GM23338 (cell line): ENCODE measurements around the gene ADRA2A. TPM values are rescaled to one million over a fixed set of nuclear protein-coding genes. Genes with fewer than 3 reads are reported as not detected.

Experiments used
- CREB1 ChIP-seq: fragments of 250-450 bp; sonication (Bioruptor Pico); IDR thresholded peaks from 2 replicates; pipeline ENCODE4 v1.5.0; 2020; ENCODE audit warnings: low read depth, mild to moderate bottlenecking, moderate library complexity
- EZH2 ChIP-seq: fragments of 200-600 bp; sonication (generic); IDR thresholded peaks from one replicate; pipeline ENCODE4 v1.8.0; 2017; ENCODE audit warnings: antibody characterized with exemption, mild to moderate bottlenecking, low read depth; ENCODE audit not compliant: unreplicated experiment
- EZH2phosphoT487 ChIP-seq: fragments of 200-600 bp; sonication (generic); IDR thresholded peaks from one replicate; pipeline ENCODE4 v1.8.1; 2018; ENCODE audit warnings: antibody characterized with exemption; ENCODE audit not compliant: unreplicated experiment
- NANOG ChIP-seq: IDR thresholded peaks from 2 replicates; pipeline ENCODE4 v1.6.1; 2016; ENCODE audit warnings: antibody characterized with exemption, borderline replicate concordance
- REST ChIP-seq: IDR thresholded peaks from one replicate; pipeline ENCODE4 v1.6.1; 2018; ENCODE audit warnings: antibody characterized with exemption; ENCODE audit not compliant: unreplicated experiment
- STAT1 ChIP-seq: IDR thresholded peaks from one replicate; pipeline ENCODE4 v1.6.1; 2016; ENCODE audit warnings: antibody characterized with exemption; ENCODE audit not compliant: unreplicated experiment
- ZNF114 ChIP-seq: fragments of 250-450 bp; sonication (Bioruptor Pico); IDR thresholded peaks from 2 replicates; pipeline ENCODE4 v1.5.0; 2020; ENCODE audit warnings: mild to moderate bottlenecking, moderate library complexity
- ZNF331 ChIP-seq: fragments of 250-450 bp; sonication (Bioruptor Pico); IDR thresholded peaks from 2 replicates; pipeline ENCODE4 v1.5.0; 2020; ENCODE audit warnings: low read depth, mild to moderate bottlenecking, moderate library complexity
- polyA plus RNA-seq: library from polyadenylated mRNA; unstranded; fragments of >200 nt; fragmentation: Nextera tagmentation; extraction: Ambion mirVana; gene quantifications from 2 replicates; pipeline ENCODE4 v1.2.1, GENCODE V29; 2016
- total RNA-seq: library from RNA; depleted of rRNA; stranded (reverse); fragments of >200 nt; shearing (Covaris generic); gene quantifications from 2 replicates; pipeline ENCODE4 v1.2.3, GENCODE V29; 2014
- TF ChIP-seq, protein P1 (sequence below): fragments of 250-450 bp; sonication (Bioruptor Pico); IDR thresholded peaks from 2 replicates; pipeline ENCODE4 v1.5.0; 2020; ENCODE audit warnings: mild to moderate bottlenecking, moderate library complexity

ADRA2A gene
- total and polyA plus RNA-seq, 2 experiments from 2014 or later: 0.60 to 2.5 TPM

DNA sequence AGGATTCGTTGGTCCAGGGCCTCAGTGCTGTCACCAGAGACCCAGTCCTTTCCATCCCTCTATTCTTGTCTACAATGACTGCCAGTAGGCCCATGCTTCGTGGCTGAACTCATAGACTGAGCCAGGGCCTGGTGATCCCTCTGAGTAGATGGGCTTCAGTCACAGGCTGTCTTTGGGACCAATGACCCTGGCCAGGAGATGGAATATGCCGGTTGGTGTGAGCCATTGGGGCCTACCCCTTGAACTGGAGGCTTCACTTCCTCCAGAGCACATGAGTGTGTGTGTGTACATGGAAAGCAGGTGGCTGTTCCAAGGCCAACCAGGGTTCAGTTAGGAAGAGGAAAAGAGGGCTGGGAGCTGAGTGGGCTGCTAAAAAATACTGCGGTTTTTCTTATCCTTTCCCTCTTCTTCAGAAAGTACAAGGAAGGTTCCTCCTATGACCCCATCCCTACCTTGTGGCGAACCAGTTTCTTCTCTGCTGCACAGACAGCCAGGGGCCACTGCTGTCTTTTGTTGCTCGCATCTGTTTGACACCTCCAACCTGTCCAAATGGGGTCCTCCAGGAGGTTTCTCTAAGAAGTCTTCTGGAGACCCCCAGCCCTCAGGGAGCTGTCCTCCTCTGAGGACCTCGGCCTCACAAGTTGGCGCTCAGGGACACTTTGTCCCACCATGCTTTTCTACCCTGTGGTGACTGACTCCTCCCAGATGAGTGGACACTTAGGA is 36.6 kb downstream of the ADRA2A start (continued):
- TF ChIP-seq, protein P1, sequence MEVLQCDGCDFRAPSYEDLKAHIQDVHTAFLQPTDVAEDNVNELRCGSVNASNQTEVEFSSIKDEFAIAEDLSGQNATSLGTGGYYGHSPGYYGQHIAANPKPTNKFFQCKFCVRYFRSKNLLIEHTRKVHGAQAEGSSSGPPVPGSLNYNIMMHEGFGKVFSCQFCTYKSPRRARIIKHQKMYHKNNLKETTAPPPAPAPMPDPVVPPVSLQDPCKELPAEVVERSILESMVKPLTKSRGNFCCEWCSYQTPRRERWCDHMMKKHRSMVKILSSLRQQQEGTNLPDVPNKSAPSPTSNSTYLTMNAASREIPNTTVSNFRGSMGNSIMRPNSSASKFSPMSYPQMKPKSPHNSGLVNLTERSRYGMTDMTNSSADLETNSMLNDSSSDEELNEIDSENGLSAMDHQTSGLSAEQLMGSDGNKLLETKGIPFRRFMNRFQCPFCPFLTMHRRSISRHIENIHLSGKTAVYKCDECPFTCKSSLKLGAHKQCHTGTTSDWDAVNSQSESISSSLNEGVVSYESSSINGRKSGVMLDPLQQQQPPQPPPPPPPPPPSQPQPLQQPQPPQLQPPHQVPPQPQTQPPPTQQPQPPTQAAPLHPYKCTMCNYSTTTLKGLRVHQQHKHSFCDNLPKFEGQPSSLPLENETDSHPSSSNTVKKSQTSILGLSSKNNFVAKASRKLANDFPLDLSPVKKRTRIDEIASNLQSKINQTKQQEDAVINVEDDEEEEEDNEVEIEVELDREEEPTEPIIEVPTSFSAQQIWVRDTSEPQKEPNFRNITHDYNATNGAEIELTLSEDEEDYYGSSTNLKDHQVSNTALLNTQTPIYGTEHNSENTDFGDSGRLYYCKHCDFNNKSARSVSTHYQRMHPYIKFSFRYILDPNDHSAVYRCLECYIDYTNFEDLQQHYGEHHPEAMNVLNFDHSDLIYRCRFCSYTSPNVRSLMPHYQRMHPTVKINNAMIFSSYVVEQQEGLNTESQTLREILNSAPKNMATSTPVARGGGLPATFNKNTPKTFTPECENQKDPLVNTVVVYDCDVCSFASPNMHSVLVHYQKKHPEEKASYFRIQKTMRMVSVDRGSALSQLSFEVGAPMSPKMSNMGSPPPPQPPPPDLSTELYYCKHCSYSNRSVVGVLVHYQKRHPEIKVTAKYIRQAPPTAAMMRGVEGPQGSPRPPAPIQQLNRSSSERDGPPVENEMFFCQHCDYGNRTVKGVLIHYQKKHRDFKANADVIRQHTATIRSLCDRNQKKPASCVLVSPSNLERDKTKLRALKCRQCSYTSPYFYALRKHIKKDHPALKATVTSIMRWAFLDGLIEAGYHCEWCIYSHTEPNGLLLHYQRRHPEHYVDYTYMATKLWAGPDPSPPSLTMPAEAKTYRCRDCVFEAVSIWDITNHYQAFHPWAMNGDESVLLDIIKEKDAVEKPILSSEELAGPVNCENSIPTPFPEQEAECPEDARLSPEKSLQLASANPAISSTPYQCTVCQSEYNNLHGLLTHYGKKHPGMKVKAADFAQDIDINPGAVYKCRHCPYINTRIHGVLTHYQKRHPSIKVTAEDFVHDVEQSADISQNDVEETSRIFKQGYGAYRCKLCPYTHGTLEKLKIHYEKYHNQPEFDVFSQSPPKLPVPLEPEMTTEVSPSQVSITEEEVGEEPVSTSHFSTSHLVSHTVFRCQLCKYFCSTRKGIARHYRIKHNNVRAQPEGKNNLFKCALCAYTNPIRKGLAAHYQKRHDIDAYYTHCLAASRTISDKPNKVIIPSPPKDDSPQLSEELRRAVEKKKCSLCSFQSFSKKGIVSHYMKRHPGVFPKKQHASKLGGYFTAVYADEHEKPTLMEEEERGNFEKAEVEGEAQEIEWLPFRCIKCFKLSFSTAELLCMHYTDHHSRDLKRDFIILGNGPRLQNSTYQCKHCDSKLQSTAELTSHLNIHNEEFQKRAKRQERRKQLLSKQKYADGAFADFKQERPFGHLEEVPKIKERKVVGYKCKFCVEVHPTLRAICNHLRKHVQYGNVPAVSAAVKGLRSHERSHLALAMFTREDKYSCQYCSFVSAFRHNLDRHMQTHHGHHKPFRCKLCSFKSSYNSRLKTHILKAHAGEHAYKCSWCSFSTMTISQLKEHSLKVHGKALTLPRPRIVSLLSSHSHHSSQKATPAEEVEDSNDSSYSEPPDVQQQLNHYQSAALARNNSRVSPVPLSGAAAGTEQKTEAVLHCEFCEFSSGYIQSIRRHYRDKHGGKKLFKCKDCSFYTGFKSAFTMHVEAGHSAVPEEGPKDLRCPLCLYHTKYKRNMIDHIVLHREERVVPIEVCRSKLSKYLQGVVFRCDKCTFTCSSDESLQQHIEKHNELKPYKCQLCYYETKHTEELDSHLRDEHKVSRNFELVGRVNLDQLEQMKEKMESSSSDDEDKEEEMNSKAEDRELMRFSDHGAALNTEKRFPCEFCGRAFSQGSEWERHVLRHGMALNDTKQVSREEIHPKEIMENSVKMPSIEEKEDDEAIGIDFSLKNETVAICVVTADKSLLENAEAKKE: no peak
- TF ChIP-seq ZNF331 (no peak), CREB1 (CRISPR knock-in tag) (no peak), ZNF114 (CRISPR knock-in tag) (no peak), EZH2phosphoT487 (no peak), EZH2 (no peak), STAT1 (no peak), REST (no peak), NANOG (no peak)
